ENCODE results near the gene SLC1A5.

The SLC1A5 gene

DNA sequence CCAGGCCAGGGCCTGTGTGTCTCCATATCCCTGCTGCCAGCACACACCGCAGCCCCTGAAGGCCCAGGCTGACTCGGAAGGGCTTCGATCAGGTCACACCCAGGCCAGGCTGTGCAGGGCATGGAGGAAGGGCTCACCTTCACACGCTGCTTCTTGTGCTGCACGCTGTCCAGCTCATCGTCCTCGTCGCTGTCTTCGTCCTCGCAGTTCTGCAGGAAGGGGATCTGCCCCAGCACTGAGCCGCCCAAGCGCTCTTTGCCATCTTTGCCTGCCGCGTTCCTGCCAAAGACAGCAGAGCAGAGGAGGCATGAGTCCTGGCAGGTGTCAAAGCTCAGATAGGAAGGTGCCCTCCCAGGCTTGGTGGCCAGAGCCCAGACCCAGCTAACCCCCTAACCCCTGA lies 57.8 kb downstream of the SLC1A5 start:
- TF ChIP-seq CTCF (conservative IDR thresholded peaks at IDR 0.05) (no peak), ZFX (IDR thresholded peaks at IDR 0.05) (no peak)
- H3K27ac ChIP-seq = peak overlapping the region; percentile 51

GRCh38 chr19:46730187-46730586 lies 58.2 kb downstream of the SLC1A5 start:
- TF ChIP-seq CTCF (conservative IDR thresholded peaks at IDR 0.05) = no peak
- no peak for TF ChIP-seq ZFX (IDR thresholded peaks at IDR 0.05)
- H3K27ac ChIP-seq = peak overlapping the region; percentile 51

GRCh38 chr19:46729696-46730095 lies 58.7 kb downstream of the SLC1A5 start:
- TF ChIP-seq CTCF (conservative IDR thresholded peaks at IDR 0.05) = no peak
- TF ChIP-seq ZFX (IDR thresholded peaks at IDR 0.05) = no peak
- no peak overlapping the region; the same call in 1 of the 2 replicates for H3K27ac ChIP-seq

DNA sequence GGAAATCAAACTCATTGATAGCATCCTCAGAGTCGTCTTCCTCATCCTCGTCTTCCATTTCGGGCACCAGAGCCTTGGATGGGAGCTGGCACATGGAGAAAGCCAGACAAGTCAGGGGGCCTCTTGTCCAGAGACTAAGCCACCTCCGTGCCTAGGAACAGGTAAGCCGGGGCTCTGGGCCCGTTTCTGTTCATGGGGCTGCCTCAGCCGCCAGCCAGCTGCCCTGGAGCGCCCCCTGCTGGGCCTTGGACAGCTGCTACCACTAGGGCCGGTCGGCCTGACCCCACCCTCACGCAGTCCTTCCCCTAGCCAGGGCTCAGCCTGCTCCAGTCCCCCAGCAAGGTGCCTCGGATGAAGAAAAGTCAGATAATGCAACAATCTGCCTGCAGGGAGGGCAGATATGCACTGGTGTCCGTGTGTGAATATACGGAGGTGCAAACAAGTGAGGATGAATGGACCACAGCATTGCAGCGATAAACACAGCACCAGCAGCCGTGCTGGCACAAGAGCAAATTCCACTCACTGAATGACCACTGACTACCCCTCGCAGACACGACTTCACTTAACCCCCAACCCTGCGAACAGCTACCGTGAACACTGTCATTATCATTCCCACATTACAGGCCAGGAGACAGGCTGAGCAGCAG lies 59.6 kb downstream of the SLC1A5 start:
- peak; percentile 84 for TF ChIP-seq CTCF (conservative IDR thresholded peaks at IDR 0.05)
- no peak for TF ChIP-seq ZFX (IDR thresholded peaks at IDR 0.05)
- H3K27ac ChIP-seq = no peak overlapping the region

- TF ChIP-seq ZFX (IDR thresholded peaks at IDR 0.05) (no peak), CTCF (conservative IDR thresholded peaks at IDR 0.05) (no peak)
- H3K27ac ChIP-seq = no peak overlapping the region
Observed at GRCh38 chr19:46728208-46728607, 60.2 kb downstream of the SLC1A5 start.

GRCh38 chr19:46727757-46728156 lies 60.6 kb downstream of the SLC1A5 start:
- no peak overlapping the region for H3K27ac ChIP-seq
- no peak for TF ChIP-seq CTCF (conservative IDR thresholded peaks at IDR 0.05)
- no peak for TF ChIP-seq ZFX (IDR thresholded peaks at IDR 0.05)

DNA sequence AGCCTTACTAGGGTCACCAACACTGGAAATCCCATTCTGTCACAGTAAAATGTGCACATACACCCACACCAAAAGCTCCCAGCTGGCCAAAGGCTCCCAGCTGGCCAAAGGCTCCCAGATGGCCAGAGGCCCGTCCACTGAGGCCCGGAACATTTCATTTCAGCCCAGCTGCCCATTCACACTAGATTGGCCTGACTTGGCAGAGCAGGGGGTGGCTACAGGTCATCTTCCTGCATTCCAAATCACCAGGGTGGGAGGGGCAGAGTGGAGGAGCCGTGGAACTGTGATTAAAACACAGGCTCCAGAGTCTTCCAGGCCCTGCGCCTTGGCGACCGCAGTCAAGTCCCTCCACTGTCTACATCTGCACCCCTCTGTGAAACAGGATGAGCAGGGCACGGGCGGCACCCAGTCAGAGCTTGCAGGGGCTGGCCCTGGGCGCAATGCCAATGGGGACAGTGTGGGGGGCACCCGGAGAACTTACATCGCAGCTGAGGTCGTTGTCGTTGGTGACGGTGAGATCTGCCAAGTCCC lies 61.4 kb downstream of the SLC1A5 start:
- H3K27ac ChIP-seq = no peak overlapping the region
- TF ChIP-seq CTCF (conservative IDR thresholded peaks at IDR 0.05) = no peak
- no peak for TF ChIP-seq ZFX (IDR thresholded peaks at IDR 0.05)
